Middle frontal gyrus (tissue), 1 donor: ENCODE measurements around the gene SNRPD3.
"Not testable (repeated sequence)": the region's sequence is repeated elsewhere in the genome, so short reads cannot be mapped to it uniquely, and the experiment has no call there.

ENCODE experiments used
- DNase-seq: peaks from one replicate; pipeline ENCODE4 v3.0.0-alpha.2; 2015; ENCODE audit warnings: low spot score; ENCODE audit errors: extremely low spot score

SNRPD3 gene

DNA sequence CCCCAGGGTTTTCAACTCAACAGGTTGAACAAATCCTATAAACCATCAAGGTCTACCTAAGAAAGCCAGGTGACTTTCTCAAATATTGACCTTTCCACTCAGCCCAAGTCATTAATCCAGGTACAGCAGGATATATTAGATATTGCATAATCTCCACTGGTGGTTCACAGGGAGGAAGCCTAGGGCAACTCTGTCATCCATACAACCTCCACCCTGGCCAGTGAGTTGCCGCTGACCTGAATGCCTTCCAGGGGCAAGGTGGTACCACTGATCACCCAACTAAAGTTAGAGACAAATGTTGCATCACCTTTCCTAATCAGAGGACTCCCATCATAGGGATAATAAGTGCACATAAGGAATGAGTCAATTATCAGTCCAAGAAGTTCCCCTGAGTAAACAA is 23.7 kb upstream of the SNRPD3 start:
- DNase-seq = no peak

DNA sequence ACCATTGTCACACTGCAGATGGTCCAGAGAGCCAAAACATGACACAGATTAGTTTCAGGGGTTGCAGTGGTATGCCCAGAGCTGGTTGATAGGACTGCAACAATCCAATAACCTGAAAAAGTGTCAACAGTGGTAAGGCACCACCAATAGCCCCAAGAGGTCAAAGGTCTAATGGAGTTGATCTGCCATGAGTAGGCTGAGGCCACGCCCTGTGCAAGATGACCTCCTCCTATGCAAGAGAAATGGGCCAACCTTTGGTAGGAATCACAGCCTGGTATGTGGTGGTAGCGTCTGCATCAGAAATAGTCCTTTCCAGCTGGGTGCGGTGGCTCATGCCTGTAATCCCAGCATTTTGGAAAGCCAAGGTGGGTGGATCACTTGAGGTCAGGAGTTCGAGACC is 20.5 kb upstream of the SNRPD3 start:
- no peak for DNase-seq

DNA sequence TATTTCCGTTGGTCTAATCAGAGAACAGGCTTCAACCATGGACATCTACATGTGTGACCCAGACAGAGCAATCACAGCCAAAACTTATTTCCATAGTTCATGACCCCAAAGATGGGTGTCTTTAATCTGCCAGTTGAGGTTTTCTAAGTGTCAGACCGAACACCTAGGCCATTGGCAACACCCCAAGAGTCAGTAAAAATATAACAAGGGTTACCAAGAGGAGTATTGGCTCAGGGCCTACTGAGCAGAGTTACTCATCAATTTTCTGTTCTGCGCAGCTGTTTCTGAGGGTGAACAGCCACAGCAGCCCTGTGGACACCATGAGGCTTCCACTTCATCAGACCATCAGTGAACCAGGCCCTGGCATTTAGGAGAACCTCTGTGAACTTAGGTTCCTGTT is 19.7 kb upstream of the SNRPD3 start:
- DNase-seq = no peak

DNA sequence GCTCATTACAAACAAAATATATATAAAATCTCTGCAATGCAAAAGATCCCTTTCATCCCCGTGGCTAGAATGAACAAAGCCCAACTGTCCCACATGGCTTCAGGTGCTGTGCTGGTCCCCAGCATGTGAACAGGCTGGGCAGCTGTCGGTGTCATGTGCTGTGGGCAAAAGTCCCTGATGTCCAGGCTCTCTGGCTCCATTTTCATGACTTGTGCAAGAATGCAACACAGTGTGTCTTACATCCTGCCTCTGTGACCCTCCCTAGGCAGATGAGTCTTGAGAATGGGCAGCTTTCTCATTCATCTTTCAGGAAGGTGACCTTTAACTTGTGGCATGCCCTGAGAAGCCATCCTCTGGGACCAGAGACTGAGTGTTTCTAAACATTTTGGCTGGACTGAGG is 15.3 kb upstream of the SNRPD3 start:
- no peak for DNase-seq

DNA sequence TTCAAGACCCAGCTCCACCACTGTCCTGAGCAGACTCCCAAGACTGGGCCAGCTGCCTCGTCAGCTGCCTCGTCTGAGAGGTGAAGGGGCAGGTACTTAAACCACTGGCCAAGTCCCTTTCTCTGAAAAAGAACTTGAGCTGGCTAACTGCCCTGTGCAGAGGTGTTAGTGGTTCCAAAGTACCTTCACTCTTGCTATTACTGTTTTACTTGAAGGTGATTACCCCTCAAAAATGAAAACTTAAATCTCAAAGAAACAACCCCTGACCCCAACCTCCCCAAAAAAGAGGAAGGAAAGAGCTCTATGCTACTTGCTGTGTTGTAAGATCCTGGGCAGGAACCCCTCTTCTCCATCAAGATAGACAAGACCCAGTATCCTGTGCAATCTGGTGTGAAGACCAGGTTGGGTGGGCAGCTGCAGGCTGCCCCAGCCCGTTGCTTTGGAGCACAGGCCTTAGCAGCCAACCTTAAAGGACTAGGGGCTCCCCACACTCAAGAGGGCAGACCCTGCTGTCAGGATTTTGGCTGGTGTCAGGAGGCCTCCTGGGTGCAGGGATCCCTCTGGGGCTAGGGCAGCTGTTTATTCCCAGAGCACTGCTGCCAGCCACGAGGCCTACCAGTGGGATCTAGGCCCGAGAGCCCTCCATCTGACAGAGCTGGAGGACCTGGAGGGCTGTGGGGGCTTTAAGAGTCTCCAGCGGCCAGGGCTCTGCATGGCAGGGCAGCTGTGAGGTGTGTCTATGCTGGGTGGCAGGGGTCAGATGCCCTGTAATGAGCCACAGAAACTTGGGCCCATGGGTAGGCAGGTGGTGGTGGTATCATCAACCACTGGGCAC is 13.9 kb upstream of the SNRPD3 start:
- DNase-seq = no peak

DNA sequence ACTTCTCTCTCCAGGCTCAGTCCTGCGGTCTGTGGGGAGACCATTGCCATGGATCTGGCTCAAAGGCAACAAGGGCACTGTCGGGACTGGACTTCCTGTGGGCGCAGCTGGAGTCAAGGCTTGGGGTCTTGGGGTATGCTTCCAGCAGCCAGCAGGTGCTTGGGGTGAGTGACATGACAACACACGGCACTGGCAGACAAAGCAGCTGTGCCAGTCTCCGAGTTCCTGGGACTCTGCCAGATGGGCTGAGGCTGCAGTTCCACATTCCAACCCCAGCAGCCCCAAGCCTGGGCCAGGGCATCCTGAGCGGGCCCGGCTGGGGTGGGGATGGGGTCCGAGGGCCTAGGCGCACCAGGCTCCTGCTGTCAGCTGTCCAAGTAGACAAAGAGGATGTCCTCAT is 13.2 kb upstream of the SNRPD3 start:
- DNase-seq = no peak

DNA sequence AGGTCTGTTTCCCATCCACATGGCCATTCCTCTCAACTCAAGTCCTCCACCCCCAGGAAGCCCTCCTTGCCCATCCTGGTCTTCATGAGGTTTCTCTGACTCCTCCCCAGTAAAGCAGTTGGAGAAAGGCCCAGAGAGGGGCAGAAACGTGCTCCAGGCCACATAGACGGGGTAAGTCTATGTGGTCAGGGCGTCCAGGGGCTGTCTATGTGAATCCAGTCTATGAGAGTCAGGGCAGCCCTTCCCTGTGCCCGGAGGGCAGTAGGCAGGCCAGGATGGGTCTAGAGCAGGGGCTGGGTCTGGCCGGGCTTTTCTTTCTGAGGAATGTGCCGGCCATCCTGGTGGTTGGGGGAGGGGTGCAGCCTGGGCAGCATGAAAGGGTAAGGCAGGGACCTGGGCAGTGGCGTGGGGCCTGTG is 12.6 kb upstream of the SNRPD3 start:
- DNase-seq = no peak

DNA sequence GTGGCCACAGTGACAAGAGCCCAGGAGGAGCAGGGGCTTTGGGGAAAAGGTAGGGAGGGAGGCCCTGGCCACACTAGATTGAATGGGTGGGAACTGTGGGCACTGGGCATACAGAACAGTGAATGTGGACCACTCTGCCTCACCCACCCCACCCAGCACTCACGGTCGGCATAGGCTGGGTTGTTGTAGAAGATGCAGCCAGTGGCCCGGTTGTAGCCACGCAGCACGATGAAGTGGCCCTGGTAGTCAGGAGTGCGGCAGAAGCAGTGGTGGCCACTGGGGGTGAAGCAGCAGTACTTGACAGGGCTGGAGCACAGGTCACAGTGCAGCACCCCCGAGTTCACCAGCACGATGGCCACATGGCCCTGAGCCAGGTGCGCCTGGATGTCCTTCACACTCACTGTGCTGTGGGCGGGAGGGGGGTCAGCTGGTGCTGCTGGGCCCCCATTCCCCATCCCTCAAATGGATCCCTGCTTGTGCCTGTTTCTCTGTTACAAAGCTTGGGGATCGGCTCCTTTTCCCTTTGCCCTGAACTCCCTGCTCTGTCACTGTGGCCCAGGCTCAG is 12.0 kb upstream of the SNRPD3 start:
- DNase-seq = no peak

DNA sequence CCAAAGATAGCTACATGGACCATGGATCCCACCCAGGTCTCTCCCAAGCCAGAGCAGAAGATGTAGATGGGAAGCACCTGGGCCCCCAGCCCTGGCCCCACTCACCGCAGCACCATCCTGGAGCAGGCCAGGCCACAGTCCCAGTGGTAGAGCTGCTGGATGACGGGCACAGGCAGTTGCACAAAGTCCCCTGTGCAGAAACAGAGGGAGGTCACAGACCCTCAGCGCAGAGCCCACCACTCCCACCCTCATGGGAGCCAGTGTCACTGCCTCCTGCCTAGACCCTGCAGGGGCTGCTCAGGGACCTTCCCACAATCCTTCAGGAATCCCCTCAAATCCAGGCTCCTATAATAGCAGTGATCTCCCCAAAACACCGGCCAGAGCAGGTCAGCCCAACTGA is 7.0 kb upstream of the SNRPD3 start:
- no peak for DNase-seq

DNA sequence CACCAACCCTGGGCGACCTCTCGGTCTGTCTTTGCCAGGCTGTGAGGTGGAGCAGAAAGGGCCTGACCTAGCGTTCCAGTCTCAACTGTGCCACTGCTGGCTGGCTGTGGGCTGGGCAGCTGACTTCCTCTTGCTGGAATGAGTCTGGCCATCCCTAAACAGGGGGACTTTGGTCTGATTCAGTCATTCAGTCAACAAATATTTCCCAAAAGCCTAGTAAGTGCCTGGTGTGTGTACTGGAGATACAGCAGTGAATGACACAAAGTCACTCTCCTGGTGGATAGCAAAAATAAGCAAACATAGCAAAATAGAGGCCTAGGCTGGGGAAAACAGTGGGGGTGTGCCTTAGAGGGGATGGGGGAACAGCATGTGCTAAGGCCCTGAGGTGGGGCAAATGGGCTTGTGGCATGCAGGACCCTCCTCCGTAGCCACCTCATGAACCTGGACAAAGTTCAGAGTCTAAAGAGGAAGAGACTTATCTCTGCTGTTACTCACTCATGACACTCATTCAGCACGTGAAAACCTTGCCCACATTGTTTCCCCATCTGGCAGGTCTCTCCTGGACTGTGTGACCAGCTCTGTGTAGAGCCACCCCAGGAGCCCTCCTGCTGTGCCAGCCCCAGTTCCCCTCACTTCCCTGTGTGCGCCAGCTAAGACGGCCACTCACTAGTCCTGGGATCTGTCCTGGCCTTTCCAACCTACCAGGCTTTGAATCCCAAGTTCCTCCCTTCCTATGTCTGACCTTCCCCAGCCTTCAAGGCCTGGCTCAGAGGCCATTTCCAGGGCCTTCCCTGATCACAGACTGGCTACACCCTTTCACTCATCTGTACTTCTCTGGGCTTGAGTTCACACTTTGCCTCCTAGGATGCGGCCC is 5.5 kb upstream of the SNRPD3 start:
- no peak for DNase-seq

DNA sequence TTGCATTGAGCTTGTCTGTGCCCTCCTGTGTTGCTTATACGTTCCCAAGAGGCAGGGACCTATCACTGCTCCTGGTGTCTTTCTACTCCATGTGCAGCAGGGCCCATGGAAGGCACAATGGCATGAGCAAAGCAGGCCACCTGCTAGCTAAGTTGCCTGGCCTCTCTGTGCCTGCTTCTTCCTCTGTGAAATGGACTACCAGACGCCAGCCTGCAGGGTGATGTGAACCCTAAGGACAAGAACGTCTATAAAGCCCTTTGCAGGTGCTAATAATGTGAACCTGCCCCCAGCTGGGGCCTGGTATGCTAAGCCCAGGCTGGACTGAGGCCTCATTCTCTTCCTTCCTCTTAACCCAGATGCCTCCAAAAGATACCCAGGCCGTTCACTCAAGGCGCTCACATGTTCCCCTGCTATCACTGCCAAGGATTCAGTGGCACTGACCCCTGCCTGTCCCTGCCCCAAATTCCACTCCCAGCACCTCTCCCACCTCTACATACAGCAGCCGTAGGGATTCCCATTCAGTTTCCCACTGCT is 4.8 kb upstream of the SNRPD3 start:
- no peak for DNase-seq

DNA sequence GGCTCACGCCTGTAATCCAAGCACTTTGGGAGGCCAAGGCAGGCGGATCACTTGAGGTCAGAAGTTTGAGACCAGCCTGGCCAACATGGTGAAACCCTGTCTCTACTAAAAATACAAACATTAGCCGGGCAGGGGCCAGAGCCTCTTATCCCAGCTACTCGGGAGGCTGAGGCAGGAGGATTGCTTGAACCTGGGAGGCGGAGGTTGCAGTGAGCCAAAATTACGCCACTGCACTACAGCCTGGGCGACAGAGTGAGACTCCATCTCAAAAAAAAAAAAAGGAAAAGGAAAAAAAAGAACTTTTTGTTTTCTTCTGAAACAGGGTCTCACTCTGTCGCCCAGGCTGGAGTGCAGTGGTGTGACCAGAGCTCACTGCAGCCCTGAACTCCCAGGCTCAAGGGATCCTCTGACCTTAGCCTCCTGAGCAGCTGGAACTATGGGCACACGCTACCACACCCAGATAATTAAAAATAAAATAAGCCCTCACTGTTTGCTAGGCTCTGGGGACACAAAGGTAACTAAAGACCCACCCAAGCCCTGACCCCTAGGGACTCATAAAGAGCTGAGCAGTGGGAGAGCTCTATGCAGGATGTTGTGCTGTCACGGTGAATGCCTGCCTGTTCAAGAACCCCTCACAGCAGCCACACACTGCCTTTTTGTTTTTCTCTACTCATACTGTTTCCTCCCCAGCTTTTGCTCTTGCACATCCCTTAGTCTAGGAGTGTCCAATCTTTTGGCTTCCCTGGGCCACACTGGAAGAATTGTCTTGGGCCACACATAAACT is 3.1 kb upstream of the SNRPD3 start:
- not testable (repeated sequence) for DNase-seq

DNA sequence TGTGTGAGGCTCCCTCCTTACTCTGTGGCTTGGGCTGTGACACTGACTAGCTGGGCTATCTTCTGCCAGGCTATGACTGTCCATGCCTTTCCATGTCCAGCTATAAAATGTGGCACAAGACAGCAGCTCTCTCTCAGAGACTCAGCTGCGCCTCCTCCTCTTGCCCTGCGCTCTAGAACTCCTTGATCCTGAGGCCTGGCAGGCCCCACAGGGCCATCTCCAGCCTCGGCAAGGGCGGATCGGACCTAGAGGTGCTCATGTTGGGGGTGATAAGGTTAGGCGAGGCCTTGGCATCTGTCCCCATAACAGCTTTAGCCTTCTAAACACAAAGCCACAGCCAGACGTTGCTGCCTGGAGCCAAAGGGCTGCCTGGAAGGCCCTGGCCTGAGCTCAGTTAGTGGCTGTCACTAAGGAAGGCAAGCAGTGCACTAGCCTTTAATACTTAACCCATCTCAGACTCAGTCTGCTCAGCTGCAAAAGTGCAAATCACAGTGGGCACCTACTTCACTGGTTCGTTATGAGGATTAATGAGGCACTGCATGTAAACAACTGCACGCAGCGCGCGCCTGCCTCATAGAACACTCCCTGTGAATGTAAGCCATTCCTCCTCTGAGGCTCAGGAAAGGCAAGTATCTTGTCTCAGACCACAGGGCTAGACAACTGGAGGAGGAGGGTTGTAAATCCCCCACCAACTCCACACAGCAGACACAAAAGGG is 2.0 kb upstream of the SNRPD3 start:
- no peak for DNase-seq

DNA sequence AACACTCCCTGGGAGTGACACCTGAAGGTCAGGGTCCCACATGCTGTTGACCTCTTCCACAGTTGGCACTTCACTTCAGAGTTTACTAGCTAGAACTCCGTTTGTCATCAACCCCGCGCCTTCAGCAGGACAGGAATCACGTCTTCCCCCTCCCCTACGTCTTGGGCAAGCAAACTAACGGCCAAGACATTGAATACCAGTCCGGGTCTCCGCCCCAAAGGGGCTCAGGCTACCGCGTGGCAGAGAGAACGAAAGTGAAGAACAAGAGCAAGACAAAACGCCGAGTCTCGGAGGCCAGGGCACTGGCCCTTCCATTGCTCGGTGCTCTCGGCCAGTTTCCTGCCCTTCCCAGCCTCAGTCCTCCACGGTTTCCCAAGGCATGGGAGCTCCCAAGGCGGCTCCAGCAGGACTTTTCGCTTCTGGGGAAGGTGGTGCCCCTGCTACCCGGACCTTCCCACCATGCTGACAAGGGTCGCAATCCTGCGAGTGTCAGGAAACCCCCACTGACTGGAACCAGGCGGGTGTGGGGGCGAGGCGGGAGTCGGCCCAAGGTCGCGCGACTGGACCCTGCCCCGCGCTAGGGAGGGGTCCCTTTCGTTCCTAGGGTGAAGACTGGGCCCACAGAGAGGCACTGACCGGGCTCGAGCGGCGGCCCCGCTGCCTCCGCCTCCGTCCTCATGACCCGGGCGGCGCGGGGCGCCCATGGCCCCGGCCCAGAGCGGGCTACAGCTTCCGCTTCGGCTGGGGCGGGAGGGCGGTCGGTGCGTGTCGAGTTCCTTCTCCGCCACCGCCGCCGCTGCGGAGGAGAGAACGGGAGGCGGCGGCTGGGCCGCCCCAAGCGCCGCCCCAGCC is 1.3 kb upstream of the SNRPD3 start, which contains the start of gene GUCD1:
TSS of gene GUCD1 (minus strand) at position 826 of the 852 bp plus-strand sequence. CDS start at position 679, 147 bp downstream.
- DNase-seq = no peak

DNA sequence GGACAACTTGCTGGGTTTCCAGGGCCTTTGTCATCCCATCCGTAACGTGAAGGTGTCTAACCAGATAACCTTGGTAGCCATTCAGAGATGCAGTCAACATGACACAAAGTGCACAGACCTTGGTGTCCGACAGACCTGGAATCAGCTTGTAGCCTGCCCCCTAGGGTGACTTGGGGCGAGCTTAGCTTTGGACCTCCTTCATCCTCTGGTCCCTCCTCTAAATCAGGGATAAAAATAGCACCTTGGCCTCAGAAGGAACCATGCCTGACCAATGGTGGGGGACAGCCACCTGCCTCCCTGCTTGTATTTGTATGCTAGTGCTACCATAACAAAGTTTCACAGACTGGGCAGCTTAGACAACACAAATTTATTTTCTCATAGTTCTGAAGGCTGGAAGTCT is 3.7 kb downstream of the SNRPD3 start:
- no peak for DNase-seq

DNA sequence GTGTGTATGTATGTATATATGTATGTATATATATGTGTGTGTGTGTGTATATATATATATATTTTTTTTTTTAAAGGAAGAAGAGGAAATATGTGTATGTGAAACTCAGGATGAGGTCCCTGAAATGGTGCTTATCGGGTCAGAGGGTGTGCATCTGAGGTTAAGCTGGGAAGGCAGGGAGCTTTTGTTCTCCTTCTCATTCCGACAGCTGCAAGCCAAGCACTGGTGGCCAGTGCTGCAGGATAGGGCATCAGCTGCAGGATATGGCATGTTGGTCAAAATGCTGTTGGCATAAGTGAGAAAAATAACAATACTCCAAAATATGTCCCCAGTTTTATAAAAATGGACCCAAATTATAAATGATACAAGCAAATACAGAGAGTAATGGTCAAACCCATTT is 7.4 kb downstream of the SNRPD3 start:
- no peak for DNase-seq

DNA sequence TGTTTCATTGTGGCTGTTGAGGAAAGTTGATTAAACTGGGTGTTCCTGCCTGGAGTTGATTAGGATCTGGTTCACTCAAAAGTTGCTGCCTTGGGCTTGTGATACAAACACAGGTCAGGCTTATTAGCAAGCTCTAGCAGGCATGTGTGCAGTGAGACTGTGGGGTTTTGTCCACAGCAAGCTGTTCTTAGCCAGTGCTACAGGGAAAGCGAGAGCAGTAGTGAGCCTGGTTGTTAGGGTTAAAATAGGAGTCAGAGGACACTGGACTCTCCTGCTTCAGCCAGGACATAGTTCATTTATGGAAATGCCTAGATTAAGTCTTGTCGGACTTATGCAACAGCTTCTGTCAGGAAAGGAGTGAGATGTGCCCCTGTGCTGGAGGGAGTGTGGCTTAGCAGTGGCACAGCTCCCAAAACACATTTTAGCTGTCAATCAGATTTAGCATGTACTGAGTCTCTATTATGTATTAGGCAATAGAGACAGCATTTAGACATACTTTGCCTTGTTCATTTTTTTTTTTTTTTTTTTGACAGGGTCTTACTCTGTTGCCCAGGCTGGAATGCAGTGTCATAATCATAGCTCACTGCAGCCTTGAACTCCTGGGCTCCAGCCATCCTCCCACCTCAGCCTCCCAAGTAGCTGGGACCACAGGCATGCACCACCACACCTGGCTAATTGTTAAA is 8.7 kb downstream of the SNRPD3 start:
- DNase-seq = no peak

DNA sequence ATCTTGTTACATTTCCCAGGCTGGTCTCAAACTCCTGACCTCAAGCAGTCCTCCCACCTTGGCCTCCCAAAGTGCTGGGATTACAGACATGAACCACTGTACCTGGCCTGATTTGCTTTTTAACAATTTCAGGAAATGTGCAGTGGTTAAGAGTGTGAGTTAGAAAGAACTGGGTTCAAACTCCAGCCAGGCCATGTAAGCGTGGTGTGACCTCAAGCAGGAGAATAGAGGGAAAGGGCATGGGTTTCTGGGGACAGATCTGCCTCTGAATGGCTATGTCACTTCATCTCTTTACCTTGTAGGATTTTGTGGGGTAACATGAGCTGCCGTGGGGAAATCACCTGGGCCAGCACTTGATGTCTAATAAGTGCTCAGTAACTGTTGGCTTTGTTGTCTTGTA is 9.3 kb downstream of the SNRPD3 start:
- DNase-seq = no peak
